HAP-1 (cell line): ENCODE results near the gene CLSTN1.

Experiments used
- DNase-seq, 2 experiments: peaks; one replicate each; pipeline ENCODE4 v3.0.0-alpha.2; 2016 to 2020; ENCODE audit warnings: low spot score in 2 of 2
- H3K27me3 ChIP-seq: fragments of 250-450 bp; sonication (Bioruptor Pico); 2 replicates; pipeline ENCODE4 v1.5.1; 2020; ENCODE audit warnings: low read depth, mild to moderate bottlenecking, moderate library complexity
- H3K36me3 ChIP-seq: fragments of 250-450 bp; sonication (Bioruptor Pico); replicated peaks from 2 replicates; pipeline ENCODE4 v1.5.1; 2020; ENCODE audit warnings: mild to moderate bottlenecking
- H3K4me1 ChIP-seq: fragments of 250-450 bp; sonication (Bioruptor Pico); 2 replicates; pipeline ENCODE4 v1.5.1; 2020; ENCODE audit warnings: mild to moderate bottlenecking
- H3K4me3 ChIP-seq: fragments of 250-450 bp; sonication (Bioruptor Pico); 2 replicates; pipeline ENCODE4 v1.5.1; 2020; ENCODE audit warnings: mild to moderate bottlenecking, moderate library complexity
- H3K9me3 ChIP-seq: fragments of 250-450 bp; sonication (Bioruptor Pico); 2 replicates; pipeline ENCODE4 v1.5.1; 2020; ENCODE audit warnings: mild to moderate bottlenecking, moderate library complexity
- in situ Hi-C: fragments of 300-500 bp; cut with MboI; formaldehyde crosslinking; loops from 3 replicates; pipeline ENCODE4 v1.14.3; 2020; ENCODE audit warnings: low sequenced_read_pairs, inconsistent platforms, mixed read lengths

The CLSTN1 gene

GRCh38 chr1:9728451-9729295, 95.1 kb downstream of the CLSTN1 start:
- no peaks in the 10 kb centered on the region for H3K27me3 ChIP-seq
- DNase-seq = no peak
- H3K9me3 ChIP-seq = no peaks in the 10 kb centered on the region
- in situ Hi-C loops = loop anchor here (10.0 kb wide), 1 partner anchor 136 kb away; no protein-coding TSS in a partner anchor
- peaks cover 47% of the 10 kb centered on the region for H3K36me3 ChIP-seq
- H3K4me1 ChIP-seq = no peaks in the 10 kb centered on the region
- H3K4me3 ChIP-seq = no peak overlapping the region

GRCh38 chr1:9726905-9727595, 96.7 kb downstream of the CLSTN1 start:
- DNase-seq = no peak
- Histone ChIP-seq H3K4me1 (no peaks in the 10 kb centered on the region), H3K9me3 (no peaks in the 10 kb centered on the region), H3K4me3 (no peak overlapping the region), H3K27me3 (no peaks in the 10 kb centered on the region), H3K36me3 (peaks cover 31% of the 10 kb centered on the region)
- in situ Hi-C loops = loop anchor here (10.0 kb wide), 1 partner anchor 138 kb away; no protein-coding TSS in a partner anchor

GRCh38 chr1:9726406-9726805, 97.4 kb downstream of the CLSTN1 start:
- no peaks in the 10 kb centered on the region for H3K4me1 ChIP-seq
- H3K36me3 ChIP-seq = peaks cover 26% of the 10 kb centered on the region
- H3K27me3 ChIP-seq = no peaks in the 10 kb centered on the region
- no peaks in the 10 kb centered on the region for H3K9me3 ChIP-seq
- in situ Hi-C loops = loop anchor here (10.0 kb wide), 1 partner anchor 138 kb away; no protein-coding TSS in a partner anchor
- no peak for DNase-seq
- H3K4me3 ChIP-seq = no peak overlapping the region

- H3K36me3 ChIP-seq = peaks cover 11% of the 10 kb centered on the region
- in situ Hi-C loops = loop anchor here (10.0 kb wide), 1 partner anchor 140 kb away; no protein-coding TSS in a partner anchor
- no peaks in the 10 kb centered on the region for H3K27me3 ChIP-seq
- DNase-seq = peak; percentile 35 to 80
- H3K9me3 ChIP-seq = no peaks in the 10 kb centered on the region
- no peaks in the 10 kb centered on the region for H3K4me1 ChIP-seq
- H3K4me3 ChIP-seq = no peak overlapping the region
Observed at GRCh38 chr1:9724706-9725476, 98.9 kb downstream of the CLSTN1 start.

GRCh38 chr1:9723926-9724325, 99.8 kb downstream of the CLSTN1 start:
- Histone ChIP-seq H3K36me3 (peaks cover 5% of the 10 kb centered on the region), H3K4me1 (no peaks in the 10 kb centered on the region), H3K9me3 (no peaks in the 10 kb centered on the region), H3K4me3 (no peak overlapping the region), H3K27me3 (no peaks in the 10 kb centered on the region)
- no peak for DNase-seq
- in situ Hi-C loops = loop anchor here (10.0 kb wide), 1 partner anchor 141 kb away; no protein-coding TSS in a partner anchor

- H3K36me3 ChIP-seq = peaks cover under 1% of the 10 kb centered on the region; the same call in 1 of the 2 replicates
- H3K4me1 ChIP-seq = no peaks in the 10 kb centered on the region
- H3K27me3 ChIP-seq = no peaks in the 10 kb centered on the region
- no peak for DNase-seq
- in situ Hi-C loops = loop anchor here (10.0 kb wide), 1 partner anchor 142 kb away; no protein-coding TSS in a partner anchor
- no peak overlapping the region for H3K4me3 ChIP-seq
- H3K9me3 ChIP-seq = no peaks in the 10 kb centered on the region
Observed at GRCh38 chr1:9723068-9723805, 100.5 kb downstream of the CLSTN1 start.

GRCh38 chr1:9722378-9722749, 101.4 kb downstream of the CLSTN1 start:
- in situ Hi-C loops = loop anchor here (10.0 kb wide), 1 partner anchor 142 kb away; no protein-coding TSS in a partner anchor
- no peaks in the 10 kb centered on the region for H3K36me3 ChIP-seq
- H3K4me1 ChIP-seq = no peaks in the 10 kb centered on the region
- no peaks in the 10 kb centered on the region for H3K27me3 ChIP-seq
- DNase-seq = no peak
- H3K9me3 ChIP-seq = no peaks in the 10 kb centered on the region
- H3K4me3 ChIP-seq = no peak overlapping the region

- Histone ChIP-seq H3K9me3 (no peaks in the 10 kb centered on the region), H3K27me3 (no peaks in the 10 kb centered on the region), H3K4me1 (no peaks in the 10 kb centered on the region), H3K4me3 (no peak overlapping the region), H3K36me3 (no peaks in the 10 kb centered on the region)
- in situ Hi-C loops = loop anchor here (10.0 kb wide), 1 partner anchor 143 kb away; no protein-coding TSS in a partner anchor
- peak; percentile 16 to 89 for DNase-seq
Observed at GRCh38 chr1:9721606-9722377, 102.0 kb downstream of the CLSTN1 start.

GRCh38 chr1:9720785-9721605, 102.8 kb downstream of the CLSTN1 start:
- Histone ChIP-seq H3K36me3 (no peaks in the 10 kb centered on the region), H3K27me3 (no peaks in the 10 kb centered on the region), H3K4me1 (no peaks in the 10 kb centered on the region), H3K9me3 (no peaks in the 10 kb centered on the region), H3K4me3 (no peak overlapping the region)
- in situ Hi-C loops = loop anchor here (10.0 kb wide), 1 partner anchor 144 kb away; no protein-coding TSS in a partner anchor
- no peak for DNase-seq

- H3K4me3 ChIP-seq = no peak overlapping the region
- H3K36me3 ChIP-seq = no peaks in the 10 kb centered on the region
- H3K4me1 ChIP-seq = no peaks in the 10 kb centered on the region
- in situ Hi-C loops = loop anchor here (10.0 kb wide), 1 partner anchor 145 kb away; no protein-coding TSS in a partner anchor
- no peak for DNase-seq
- H3K27me3 ChIP-seq = no peaks in the 10 kb centered on the region
- no peaks in the 10 kb centered on the region for H3K9me3 ChIP-seq
Observed at GRCh38 chr1:9719978-9720722, 103.6 kb downstream of the CLSTN1 start.

GRCh38 chr1:9718006-9718680, 105.6 kb downstream of the CLSTN1 start:
- no peak for DNase-seq
- in situ Hi-C loops = no loop called here
- Histone ChIP-seq H3K4me1 (no peaks in the 10 kb centered on the region), H3K27me3 (no peaks in the 10 kb centered on the region), H3K9me3 (no peaks in the 10 kb centered on the region), H3K36me3 (no peaks in the 10 kb centered on the region; the same call in 1 of the 2 replicates), H3K4me3 (no peak overlapping the region)
